A673 (cell line): ENCODE data around the gene EZR.

Source experiments
- CTCF ChIP-seq: fragments of 300-800, 200-600 bp; sonication (generic); conservative IDR thresholded peaks from 2 replicates; pipeline ENCODE4 v1.5.1; 2017; ENCODE audit warnings: low read depth, mild to moderate bottlenecking, antibody characterized with exemption, low read length, moderate library complexity, mixed read lengths
- EZH2 ChIP-seq: fragments of 200-600 bp; sonication (generic); IDR thresholded peaks from 2 replicates; pipeline ENCODE4 v1.6.1; 2017; ENCODE audit warnings: borderline replicate concordance, low read depth, mild to moderate bottlenecking, mixed read lengths, antibody characterized with exemption, low read length; ENCODE audit not compliant: poor library complexity, severe bottlenecking

GRCh38 chr6:158803733-158804143 is 15.4 kb downstream of the EZR start:
- no peak for TF ChIP-seq CTCF
- TF ChIP-seq EZH2, result no peak
